T-helper 2 cell (primary cell): Measurements from ENCODE around the gene ANKRD63.

Source experiments
- DNase-seq, 5 experiments: peaks; one replicate each; pipeline versions ENCODE4 v3.0.0 to v3.0.0-alpha.2; 2012 to 2022

ANKRD63 gene

DNA sequence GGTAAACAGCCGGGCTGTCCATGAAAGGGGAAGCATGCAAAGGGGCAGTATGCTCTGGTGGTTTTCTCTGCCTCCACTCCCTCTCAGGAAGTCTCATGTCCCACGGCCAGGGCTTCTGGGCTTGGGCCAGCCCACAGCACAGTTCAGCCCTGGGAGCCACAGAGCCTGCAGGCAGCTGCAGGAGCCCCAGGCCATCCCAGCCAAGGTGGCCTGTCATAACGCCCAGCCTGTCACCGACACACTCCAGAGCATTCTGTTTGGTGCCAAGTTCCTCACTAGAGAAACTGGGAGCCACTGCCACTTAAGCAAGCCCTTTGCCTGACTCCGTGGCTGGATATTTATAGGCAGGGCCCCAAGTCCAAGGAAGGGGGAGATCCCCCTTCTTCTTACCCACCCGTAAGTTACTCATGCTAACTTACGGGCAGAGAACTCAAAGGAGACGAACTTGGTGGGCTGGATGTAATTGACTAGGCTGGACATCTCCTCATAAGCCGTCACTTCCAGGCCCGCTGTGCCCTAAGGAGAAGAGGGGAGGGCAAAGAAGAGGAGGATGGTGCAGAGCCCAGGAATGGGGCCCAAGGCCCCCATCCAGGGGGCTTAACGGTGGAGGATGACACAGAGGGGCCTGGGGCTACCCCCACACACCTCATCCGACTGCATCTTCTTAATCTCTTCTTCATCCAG, 13.2 kb upstream of the ANKRD63 start:
- DNase-seq = no peak

GRCh38 chr15:40295297-40295696, 12.4 kb upstream of the ANKRD63 start:
- no peak for DNase-seq

DNA sequence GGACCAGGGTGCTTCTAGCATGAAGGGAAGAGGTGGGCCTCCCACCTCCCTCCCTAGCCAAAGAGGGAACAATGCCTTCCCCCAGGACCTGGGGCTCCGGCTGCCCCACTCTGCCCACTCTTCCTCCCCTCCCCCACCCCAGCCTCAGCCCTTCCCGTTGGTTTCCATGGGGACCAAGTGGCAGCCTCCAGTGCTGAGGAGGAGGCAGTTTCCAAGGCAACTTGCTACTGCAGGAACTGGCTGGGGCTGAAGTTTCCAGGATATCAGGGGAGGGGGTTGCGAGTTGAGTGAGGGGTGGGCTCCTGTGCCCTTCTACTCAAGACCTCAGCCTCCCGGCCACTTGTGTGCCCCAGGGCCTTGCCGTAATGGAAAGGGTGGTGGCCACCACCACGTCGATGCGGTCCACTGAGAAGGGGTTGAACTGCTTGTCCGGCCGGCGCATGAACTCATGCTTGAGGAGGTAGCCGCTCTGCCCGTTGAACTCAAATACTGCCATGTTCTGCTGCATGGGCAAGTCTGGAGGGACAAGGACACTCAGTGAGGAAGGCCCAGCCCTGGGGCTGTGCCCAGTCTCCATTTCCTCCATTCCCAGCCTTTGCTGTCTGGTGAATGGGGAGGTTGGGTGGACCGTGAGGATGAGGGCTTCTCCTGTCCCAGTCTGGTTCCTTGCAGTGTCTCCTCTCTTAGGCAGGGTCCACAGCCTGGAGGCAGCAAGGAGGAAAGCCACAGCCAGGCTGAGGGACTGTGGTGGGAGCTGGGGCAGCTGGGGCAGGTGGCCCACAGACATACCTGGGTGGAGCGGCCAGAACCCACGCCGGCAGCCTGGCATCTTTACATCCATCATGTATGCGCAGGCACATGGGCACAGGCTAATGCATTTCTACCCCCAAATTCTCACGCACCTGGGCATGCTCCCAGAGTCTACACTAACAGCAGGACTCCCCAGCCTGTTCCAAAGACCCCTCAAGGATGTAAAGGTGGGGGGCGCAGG, 11.3 kb upstream of the ANKRD63 start:
- DNase-seq = no peak

GRCh38 chr15:40293006-40293405, 10.1 kb upstream of the ANKRD63 start:
- DNase-seq = no peak

DNA sequence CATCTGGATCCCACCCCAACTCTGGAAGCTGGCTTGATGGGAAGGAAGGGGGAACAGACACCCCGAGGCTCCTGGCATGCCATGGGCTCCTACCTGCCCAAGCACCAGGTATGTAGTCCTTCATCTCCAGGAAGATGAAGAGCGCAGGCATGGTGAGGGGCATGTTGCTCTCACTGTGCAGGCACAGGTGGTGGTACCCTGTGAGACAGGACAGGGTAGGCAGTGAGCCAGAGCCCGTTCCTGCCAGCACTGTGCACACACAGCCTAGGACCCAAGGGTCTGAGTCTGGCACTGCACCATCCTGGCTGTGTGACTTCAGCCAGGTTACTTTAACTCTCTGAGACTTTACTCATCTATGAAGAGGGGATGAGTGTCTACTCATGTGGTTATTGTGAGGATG, 9.4 kb upstream of the ANKRD63 start:
- DNase-seq = no peak

GRCh38 chr15:40290918-40291574, 8.2 kb upstream of the ANKRD63 start:
- DNase-seq = no peak

GRCh38 chr15:40290545-40290917, 7.7 kb upstream of the ANKRD63 start:
- DNase-seq = no peak

DNA sequence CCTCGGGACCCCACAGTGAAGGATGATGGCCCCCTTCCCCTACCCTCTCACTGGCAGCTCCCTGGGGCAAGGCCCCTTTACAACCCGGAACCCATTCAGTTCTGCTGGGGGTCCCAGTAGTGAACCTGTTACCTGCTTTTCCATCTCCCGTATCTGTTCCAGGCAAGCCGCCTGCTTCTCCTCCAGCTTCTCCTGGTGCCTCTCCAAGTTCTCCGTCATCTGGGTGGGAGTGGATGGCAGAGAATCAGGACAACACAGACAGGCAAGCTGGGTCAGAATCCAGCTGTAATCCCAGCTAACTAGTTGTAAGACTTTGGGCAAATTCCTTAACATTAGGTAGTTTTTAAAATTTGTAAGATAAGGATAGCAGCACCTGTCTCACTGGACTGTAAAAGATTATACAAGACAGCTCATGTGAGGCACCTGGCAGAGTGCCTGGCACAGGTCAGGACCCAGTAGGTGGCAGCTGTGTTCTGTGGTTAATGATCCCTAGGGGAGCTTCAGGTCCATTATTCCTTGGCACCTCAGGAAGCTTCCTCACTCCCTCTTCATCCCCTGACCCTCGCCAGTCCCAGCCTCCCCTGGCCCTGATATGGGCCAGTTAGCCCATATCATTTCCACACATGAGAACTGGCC, 6.4 kb upstream of the ANKRD63 start:
- no peak for DNase-seq

DNA sequence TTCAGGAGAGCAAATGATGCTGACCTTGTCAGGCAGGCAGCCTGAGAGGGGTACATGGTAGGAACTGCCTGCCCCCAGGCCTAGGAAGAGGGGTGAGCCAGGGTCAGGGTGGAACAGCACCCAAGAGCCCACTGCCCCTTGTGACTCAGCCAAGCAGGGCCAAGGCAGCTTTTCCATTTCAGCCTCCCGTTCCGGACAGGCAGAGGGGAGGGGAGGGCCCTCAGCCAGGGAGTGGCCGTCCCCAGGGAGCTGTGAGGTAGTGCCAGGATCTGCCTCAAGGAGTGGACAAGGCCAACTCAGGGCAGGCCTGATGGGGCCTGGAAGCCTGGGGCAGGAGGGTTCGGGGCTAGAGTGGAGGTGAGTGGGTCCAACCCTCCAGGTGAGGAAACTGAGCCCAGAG, 5.1 kb upstream of the ANKRD63 start:
- DNase-seq = no peak

DNA sequence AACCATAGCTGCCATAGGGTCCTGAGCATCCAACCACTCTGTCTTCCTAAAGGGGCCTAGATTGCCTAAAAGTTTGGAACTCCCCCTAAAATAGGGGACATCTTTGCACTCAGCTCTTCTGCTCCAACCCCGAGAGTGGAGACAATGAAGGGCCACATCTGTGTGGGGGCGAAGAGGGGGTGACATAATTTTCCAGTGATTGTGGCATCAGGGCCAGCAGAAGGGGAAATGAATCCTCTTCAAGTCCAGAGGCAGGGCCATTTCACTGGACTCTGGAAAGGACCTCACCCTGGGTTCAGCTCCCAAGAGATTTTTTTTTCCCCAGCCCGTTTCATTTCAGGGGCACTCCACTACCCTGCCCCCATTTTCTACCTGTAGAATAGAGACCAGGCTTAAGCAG, 4.6 kb upstream of the ANKRD63 start:
- DNase-seq = no peak

GRCh38 chr15:40286794-40287193, 3.9 kb upstream of the ANKRD63 start:
- no peak for DNase-seq

DNA sequence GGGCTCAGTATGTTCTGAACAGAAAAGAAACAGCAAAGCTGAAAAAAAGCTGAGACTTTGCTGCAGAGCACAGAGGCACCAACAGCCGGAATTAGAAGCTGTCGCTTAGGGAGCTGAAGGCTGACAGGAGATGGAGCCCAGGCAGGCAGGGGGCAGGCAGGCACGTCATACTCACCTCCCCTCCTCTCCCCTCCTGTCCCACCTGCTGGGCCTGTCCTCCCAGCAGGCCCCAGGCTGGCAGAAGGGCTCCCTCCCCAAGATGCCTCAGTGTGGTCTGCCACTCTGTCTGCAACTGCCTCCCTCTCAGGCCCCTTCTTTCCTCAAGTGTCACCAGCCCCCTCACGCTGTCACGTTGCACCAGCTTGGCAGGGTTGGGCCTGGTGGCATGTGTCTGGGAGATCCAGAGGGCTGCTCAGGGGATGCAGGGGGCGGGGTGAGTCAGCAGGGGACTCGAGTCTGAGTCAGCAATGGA, 3.2 kb upstream of the ANKRD63 start:
- DNase-seq = no peak

DNA sequence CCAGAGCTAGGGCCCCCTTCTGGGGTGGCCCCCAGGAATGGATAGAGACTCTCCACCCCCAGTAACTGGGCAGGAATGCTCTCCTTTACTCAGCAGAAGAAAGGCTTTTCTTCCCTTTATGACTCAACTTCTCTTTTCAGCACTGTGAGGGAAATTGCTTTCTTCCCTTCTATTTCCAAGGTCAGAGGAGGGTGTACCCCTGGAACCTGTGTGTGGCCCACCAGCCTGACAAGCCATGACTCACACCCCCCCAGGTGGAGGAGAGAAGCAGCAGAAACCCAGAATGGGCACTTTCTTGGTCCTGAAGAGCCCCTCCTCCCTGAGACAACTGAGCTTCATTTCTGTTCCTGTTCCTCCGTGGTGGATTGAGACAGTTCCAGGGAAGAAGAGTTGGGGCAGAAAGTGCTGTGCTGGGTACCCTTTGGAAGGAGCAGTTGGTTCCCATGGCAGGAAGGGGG, 2.7 kb upstream of the ANKRD63 start:
- no peak for DNase-seq

DNA sequence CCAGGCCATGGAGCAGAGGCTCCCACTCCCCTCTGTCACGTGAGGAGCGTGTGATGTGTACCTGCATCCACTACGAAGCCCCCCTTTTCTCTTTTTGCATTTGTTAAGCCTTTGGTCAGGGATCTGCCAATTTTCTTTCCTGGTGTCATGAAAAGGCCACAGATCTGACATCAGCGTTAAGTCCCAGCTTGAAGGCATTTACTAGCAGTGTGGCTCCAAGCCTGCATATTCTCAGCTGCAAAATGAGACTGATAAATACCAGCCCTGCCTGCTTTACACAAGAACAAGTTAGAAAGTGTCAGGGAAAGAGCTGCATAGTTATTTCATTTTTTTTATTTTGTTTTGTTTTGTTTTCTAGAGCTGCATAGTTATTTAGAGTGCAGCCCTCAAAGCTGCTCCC, 2.3 kb upstream of the ANKRD63 start:
- no peak for DNase-seq

GRCh38 chr15:40283615-40284300, 894 bp upstream of the ANKRD63 start:
- no peak for DNase-seq

GRCh38 chr15:40282147-40282868, 556 bp downstream of the ANKRD63 start:
- DNase-seq = peak; percentile 14 to 65 (median 34)

- DNase-seq = no peak
These were observed 1.1 kb downstream of the ANKRD63 start for GRCh38 chr15:40281801-40282146.

DNA sequence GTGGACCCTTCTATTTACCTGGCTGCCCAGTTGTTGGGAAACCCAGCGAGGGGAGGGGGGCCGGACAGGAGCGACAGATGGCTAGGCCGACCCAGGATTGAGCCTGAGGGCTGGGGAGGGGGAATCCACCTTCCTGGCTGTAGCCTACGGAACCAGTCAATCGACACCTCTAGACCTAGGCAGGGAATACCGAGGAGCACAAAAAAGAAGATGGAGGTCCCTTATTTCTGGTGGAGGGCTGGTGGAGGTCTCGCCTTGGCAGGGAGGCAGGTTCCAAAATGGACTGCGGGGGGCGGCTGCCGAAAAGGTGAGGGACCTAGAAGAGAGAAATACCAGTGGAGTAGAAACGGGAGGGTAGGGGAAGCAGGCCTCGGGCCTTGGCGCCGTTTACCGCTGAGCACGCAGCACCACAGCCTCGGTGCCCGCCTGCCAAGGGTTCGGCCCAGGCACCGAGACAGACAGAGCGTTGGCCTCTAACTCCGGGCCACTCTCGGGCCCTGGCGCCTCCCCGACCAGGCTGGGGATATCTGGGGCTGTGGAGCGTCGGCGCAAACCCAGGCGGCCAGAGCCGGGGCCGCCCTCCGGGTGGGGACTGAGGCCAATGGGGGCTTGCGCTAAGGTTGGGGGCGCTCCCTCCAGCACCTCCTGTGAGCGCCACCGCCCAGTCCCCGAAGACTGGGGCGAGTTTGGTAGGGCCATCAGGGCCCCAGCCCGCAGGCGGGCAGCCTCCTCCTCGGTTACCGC, 1.6 kb downstream of the ANKRD63 start:
- DNase-seq = no peak

GRCh38 chr15:40280260-40281056, 2.4 kb downstream of the ANKRD63 start:
- no peak for DNase-seq
